DOHH2 (cell line): Measurements from ENCODE around the gene PDCL2.

Source experiments
- H3F3A ChIP-seq: fragments of 200-600 bp; sonication (generic), shearing (Covaris generic); 2 replicates; pipeline ENCODE4 v1.6.0; 2016; ENCODE audit warnings: antibody characterized with exemption, mild to moderate bottlenecking; ENCODE audit not compliant: control insufficient read depth, insufficient read depth
- H3K27ac ChIP-seq: fragments of 200-600 bp; sonication (generic); 2 replicates; pipeline ENCODE4 v1.5.1; 2014; ENCODE audit warnings: low read depth, mild to moderate bottlenecking, low read length, moderate library complexity
- H3K27me3 ChIP-seq: fragments of 200-600 bp; sonication (generic); 2 replicates; pipeline ENCODE4 v1.6.1; 2014; ENCODE audit warnings: mild to moderate bottlenecking, low read length, mixed read lengths; ENCODE audit not compliant: control insufficient read depth
- H3K36me3 ChIP-seq: fragments of 200-600 bp; sonication (generic); 2 replicates; pipeline ENCODE4 v1.6.1; 2014; ENCODE audit warnings: mild to moderate bottlenecking, low read length, moderate library complexity, mixed read lengths; ENCODE audit not compliant: control insufficient read depth
- H3K4me1 ChIP-seq: fragments of 200-600 bp; sonication (generic); 2 replicates; pipeline ENCODE4 v1.6.1; 2014; ENCODE audit warnings: mild to moderate bottlenecking, low read length, mixed read lengths; ENCODE audit not compliant: control insufficient read depth
- H3K4me2 ChIP-seq: fragments of 200-600 bp; sonication (generic); 2 replicates; pipeline ENCODE4 v1.6.0; 2014; ENCODE audit warnings: mild to moderate bottlenecking, low read length, moderate library complexity
- H3K4me3 ChIP-seq: fragments of 200-600 bp; sonication (generic); 2 replicates; pipeline ENCODE4 v1.5.1; 2014; ENCODE audit warnings: mild to moderate bottlenecking, low read length, mixed read lengths
- H3K79me2 ChIP-seq: fragments of 200-600 bp; sonication (generic); 2 replicates; pipeline ENCODE4 v1.6.1; 2014; ENCODE audit warnings: mild to moderate bottlenecking, low read length, mixed read lengths; ENCODE audit not compliant: control insufficient read depth
- H3K9me2 ChIP-seq: fragments of 200-600 bp; sonication (generic); replicated peaks from 2 replicates; pipeline ENCODE4 v1.6.1; 2014; ENCODE audit warnings: mild to moderate bottlenecking, low read length, mixed read lengths; ENCODE audit not compliant: control insufficient read depth
- H3K9me3 ChIP-seq: fragments of 200-600 bp; sonication (generic); 2 replicates; pipeline ENCODE4 v1.6.1; 2014; ENCODE audit warnings: antibody characterized with exemption, low read length, mixed read lengths; ENCODE audit not compliant: control insufficient read depth, insufficient read depth
- H4K20me1 ChIP-seq: fragments of 200-600 bp; sonication (generic); 2 replicates; pipeline ENCODE4 v1.6.0; 2014; ENCODE audit warnings: low read depth, mild to moderate bottlenecking, antibody characterized with exemption, low read length, moderate library complexity; ENCODE audit not compliant: control insufficient read depth, insufficient read depth
- CTCF ChIP-seq: fragments of 200-600 bp; sonication (generic); IDR thresholded peaks from one replicate; pipeline ENCODE4 v1.5.1; 2014; ENCODE audit warnings: antibody characterized with exemption, mild to moderate bottlenecking, low read depth, low read length; ENCODE audit not compliant: poor library complexity, severe bottlenecking
- EZH2phosphoT487 ChIP-seq: fragments of 200-600 bp; sonication (generic); IDR thresholded peaks from 2 replicates; pipeline ENCODE4 v1.6.1; 2017; ENCODE audit warnings: borderline replicate concordance, mild to moderate bottlenecking, antibody characterized with exemption, low read length, moderate library complexity, mixed read lengths

The PDCL2 gene

GRCh38 chr4:55534306-55534705 lies 57.7 kb downstream of the PDCL2 start:
- Histone ChIP-seq H3K27me3 (no peaks in the 10 kb centered on the region), H3K27ac (no peak overlapping the region), H3K36me3 (no peaks in the 10 kb centered on the region), H3K9me2 (no peaks in the 10 kb centered on the region), H4K20me1 (no peaks in the 10 kb centered on the region), H3K4me2 (no peak overlapping the region), H3K4me1 (no peaks in the 10 kb centered on the region), H3K4me3 (no peak overlapping the region), H3K9me3 (no peaks in the 10 kb centered on the region), H3K79me2 (peaks cover 31% of the 10 kb centered on the region), H3F3A (no peaks in the 10 kb centered on the region)
- TF ChIP-seq CTCF (no peak), EZH2phosphoT487 (no peak)

GRCh38 chr4:55530691-55531090 lies 61.4 kb downstream of the PDCL2 start:
- Histone ChIP-seq H4K20me1 (no peaks in the 10 kb centered on the region), H3K4me3 (no peak overlapping the region), H3K27ac (no peak overlapping the region), H3K36me3 (no peaks in the 10 kb centered on the region), H3K9me2 (no peaks in the 10 kb centered on the region), H3K79me2 (peaks cover 28% of the 10 kb centered on the region), H3F3A (no peaks in the 10 kb centered on the region), H3K9me3 (no peaks in the 10 kb centered on the region), H3K4me1 (no peaks in the 10 kb centered on the region), H3K27me3 (no peaks in the 10 kb centered on the region), H3K4me2 (no peak overlapping the region)
- no peak for TF ChIP-seq EZH2phosphoT487

- peaks cover 28% of the 10 kb centered on the region for H3K79me2 ChIP-seq
- no peaks in the 10 kb centered on the region for H3K36me3 ChIP-seq
- no peaks in the 10 kb centered on the region for H3K9me2 ChIP-seq
- no peaks in the 10 kb centered on the region for H4K20me1 ChIP-seq
- H3K4me2 ChIP-seq, result no peak overlapping the region
- TF ChIP-seq CTCF (no peak), EZH2phosphoT487 (no peak)
- no peak overlapping the region for H3K4me3 ChIP-seq
- no peaks in the 10 kb centered on the region for H3K4me1 ChIP-seq
- no peaks in the 10 kb centered on the region for H3K27me3 ChIP-seq
- H3F3A ChIP-seq, result no peaks in the 10 kb centered on the region
- no peaks in the 10 kb centered on the region for H3K9me3 ChIP-seq
- no peak overlapping the region for H3K27ac ChIP-seq
These were observed 61.9 kb downstream of the PDCL2 start for GRCh38 chr4:55530167-55530566.

GRCh38 chr4:55528491-55528890 lies 63.6 kb downstream of the PDCL2 start:
- H3K9me3 ChIP-seq, result no peaks in the 10 kb centered on the region
- no peaks in the 10 kb centered on the region for H3K4me1 ChIP-seq
- no peaks in the 10 kb centered on the region for H4K20me1 ChIP-seq
- no peaks in the 10 kb centered on the region; the same call in 1 of the 2 replicates for H3F3A ChIP-seq
- no peak overlapping the region for H3K27ac ChIP-seq
- no peaks in the 10 kb centered on the region for H3K9me2 ChIP-seq
- H3K79me2 ChIP-seq, result peaks cover 25% of the 10 kb centered on the region
- H3K27me3 ChIP-seq, result no peaks in the 10 kb centered on the region
- no peak overlapping the region for H3K4me2 ChIP-seq
- no peak overlapping the region for H3K4me3 ChIP-seq
- TF ChIP-seq EZH2phosphoT487 (no peak), CTCF (no peak)
- no peaks in the 10 kb centered on the region for H3K36me3 ChIP-seq
